Measurements from ENCODE around the gene NHP2. TPM values are rescaled to one million over a fixed set of nuclear protein-coding genes. Genes with fewer than 3 reads are reported as not detected.

Gene NHP2
- polyA plus RNA-seq, 4 donors: 46.5 to 243 (median 80.3) TPM

GRCh38 chr5:178187014-178187413, 33.3 kb upstream of the NHP2 start, which contains the start of gene GMCL2:
Gene GMCL2 (minus strand): TSS chr5:178187371. CDS start chr5:178187299, 72 bp downstream.
- 84 to 93% (median 88%) methylated on average over 23 to 27 of the region's 27 CpGs for WGBS, 3 donors
- FAIRE-seq (no peak), DNase-seq (no peak)
- Histone ChIP-seq H3K27ac (ENCODE audit: low read depth in 1 of 3, low read length in 2 of 3) (no peak within 1 kb of the TSS), H3K27me3 (ENCODE audit: control insufficient read depth in 3 of 3, insufficient read depth in 3 of 3, low read length in 3 of 3) (no peaks in the 10 kb centered on the region), H3K4me3 (ENCODE audit: low read depth in 1 of 3, low read length in 3 of 3) (no peak within 1 kb of the TSS), H3K9me3 (ENCODE audit: control insufficient read depth in 2 of 2, insufficient read depth in 1 of 2, low read depth in 1 of 2, low read length in 1 of 2) (no peaks in the 10 kb centered on the region), H3K4me1 (ENCODE audit: control insufficient read depth in 3 of 3, insufficient read depth in 2 of 3, low read depth in 1 of 3, low read length in 2 of 3) (no peaks in the 10 kb centered on the region), H3K36me3 (ENCODE audit: control insufficient read depth in 3 of 3, insufficient read depth in 2 of 3, low read depth in 1 of 3, low read length in 3 of 3) (no peaks in the 10 kb centered on the region)

DNA sequence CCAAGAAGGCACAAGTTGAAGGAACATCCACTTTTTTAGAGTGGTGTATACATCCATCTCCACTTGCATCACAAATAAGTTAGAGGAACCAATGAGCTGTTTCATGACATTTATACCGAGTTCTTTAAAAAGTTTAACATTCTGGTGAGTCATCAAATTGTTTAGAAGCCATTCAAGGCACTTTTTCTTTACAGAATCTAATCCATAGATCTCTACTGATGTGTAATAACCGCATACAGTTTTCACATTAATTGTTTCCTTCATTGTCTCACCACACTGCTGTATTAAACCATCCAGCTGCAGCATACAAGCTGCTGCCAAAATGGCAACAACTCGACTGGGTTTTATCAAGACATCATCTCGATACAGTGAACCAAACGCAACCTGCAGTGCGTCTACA, 32.7 kb upstream of the NHP2 start:
- no peak overlapping the region for H3K27ac ChIP-seq (ENCODE audit: low read depth in 1 of 3, low read length in 2 of 3)
- H3K9me3 ChIP-seq (ENCODE audit: control insufficient read depth in 2 of 2, insufficient read depth in 1 of 2, low read depth in 1 of 2, low read length in 1 of 2): no peaks in the 10 kb centered on the region
- no peaks in the 10 kb centered on the region for H3K27me3 ChIP-seq (ENCODE audit: control insufficient read depth in 3 of 3, insufficient read depth in 3 of 3, low read length in 3 of 3)
- 58 to 64% (median 58%) methylated on average over 6 of the region's 6 CpGs for WGBS, 3 donors
- no peaks in the 10 kb centered on the region for H3K36me3 ChIP-seq (ENCODE audit: control insufficient read depth in 3 of 3, insufficient read depth in 2 of 3, low read depth in 1 of 3, low read length in 3 of 3)
- no peak overlapping the region for H3K4me3 ChIP-seq (ENCODE audit: low read depth in 1 of 3, low read length in 3 of 3)
- no peak for FAIRE-seq
- no peak for DNase-seq
- no peaks in the 10 kb centered on the region for H3K4me1 ChIP-seq (ENCODE audit: control insufficient read depth in 3 of 3, insufficient read depth in 2 of 3, low read depth in 1 of 3, low read length in 2 of 3)

- no peaks in the 10 kb centered on the region for H3K9me3 ChIP-seq (ENCODE audit: control insufficient read depth in 2 of 2, insufficient read depth in 1 of 2, low read depth in 1 of 2, low read length in 1 of 2)
- H3K27ac ChIP-seq (ENCODE audit: low read depth in 1 of 3, low read length in 2 of 3): no peak overlapping the region
- FAIRE-seq: no peak
- H3K4me3 ChIP-seq (ENCODE audit: low read depth in 1 of 3, low read length in 3 of 3): no peak overlapping the region
- H3K27me3 ChIP-seq (ENCODE audit: control insufficient read depth in 3 of 3, insufficient read depth in 3 of 3, low read length in 3 of 3): no peaks in the 10 kb centered on the region
- no peaks in the 10 kb centered on the region for H3K4me1 ChIP-seq (ENCODE audit: control insufficient read depth in 3 of 3, insufficient read depth in 2 of 3, low read depth in 1 of 3, low read length in 2 of 3)
- H3K36me3 ChIP-seq (ENCODE audit: control insufficient read depth in 3 of 3, insufficient read depth in 2 of 3, low read depth in 1 of 3, low read length in 3 of 3): no peaks in the 10 kb centered on the region
- WGBS, 3 donors: 37 to 60% (median 48%) methylated on average over 4 of the region's 4 CpGs
- DNase-seq: no peak
Observed at GRCh38 chr5:178182158-178182876, 28.6 kb upstream of the NHP2 start.

DNA sequence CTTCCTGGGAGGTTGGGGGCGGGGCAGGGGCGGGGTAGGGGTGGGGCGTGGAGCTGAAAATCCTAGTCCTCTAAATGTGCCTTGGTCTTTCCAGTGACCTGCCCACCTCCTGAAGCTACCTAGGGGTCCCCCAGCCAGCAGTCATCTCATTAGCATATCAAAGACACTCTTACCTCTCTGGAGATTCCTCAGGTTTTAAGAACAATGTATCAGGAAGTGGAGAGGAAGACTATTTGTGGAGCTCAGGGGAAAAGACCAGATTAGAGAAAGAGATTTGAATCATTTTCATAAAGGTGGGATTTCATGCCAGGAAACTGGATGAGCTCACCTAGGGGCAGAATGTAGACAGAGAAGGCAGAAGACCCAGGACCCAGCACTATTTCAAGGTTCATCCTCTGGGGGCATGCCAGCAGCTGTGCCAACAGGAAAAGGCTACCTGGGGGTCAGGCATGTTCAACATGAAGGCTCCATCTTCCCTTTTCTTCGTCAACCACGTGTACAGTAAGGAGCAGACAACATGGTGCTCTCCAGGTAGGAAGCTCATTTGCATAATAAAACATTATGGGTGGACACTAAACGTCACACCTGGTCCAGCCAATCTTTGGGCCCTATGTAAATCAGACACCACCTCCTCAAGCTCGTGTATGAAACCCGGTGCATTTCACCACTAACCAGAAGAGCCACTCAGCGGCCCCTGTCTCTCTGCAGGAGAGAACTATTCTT, 26.6 kb upstream of the NHP2 start:
- WGBS, 3 donors: 40 to 53% (median 42%) methylated on average over 9 of the region's 9 CpGs
- no peak overlapping the region for H3K4me3 ChIP-seq (ENCODE audit: low read depth in 1 of 3, low read length in 3 of 3)
- H3K36me3 ChIP-seq (ENCODE audit: control insufficient read depth in 3 of 3, insufficient read depth in 2 of 3, low read depth in 1 of 3, low read length in 3 of 3): no peaks in the 10 kb centered on the region
- H3K27ac ChIP-seq (ENCODE audit: low read depth in 1 of 3, low read length in 2 of 3): no peak overlapping the region
- no peaks in the 10 kb centered on the region for H3K4me1 ChIP-seq (ENCODE audit: control insufficient read depth in 3 of 3, insufficient read depth in 2 of 3, low read depth in 1 of 3, low read length in 2 of 3)
- FAIRE-seq (no peak), DNase-seq (no peak)
- no peaks in the 10 kb centered on the region for H3K9me3 ChIP-seq (ENCODE audit: control insufficient read depth in 2 of 2, insufficient read depth in 1 of 2, low read depth in 1 of 2, low read length in 1 of 2)
- no peaks in the 10 kb centered on the region for H3K27me3 ChIP-seq (ENCODE audit: control insufficient read depth in 3 of 3, insufficient read depth in 3 of 3, low read length in 3 of 3)

DNA sequence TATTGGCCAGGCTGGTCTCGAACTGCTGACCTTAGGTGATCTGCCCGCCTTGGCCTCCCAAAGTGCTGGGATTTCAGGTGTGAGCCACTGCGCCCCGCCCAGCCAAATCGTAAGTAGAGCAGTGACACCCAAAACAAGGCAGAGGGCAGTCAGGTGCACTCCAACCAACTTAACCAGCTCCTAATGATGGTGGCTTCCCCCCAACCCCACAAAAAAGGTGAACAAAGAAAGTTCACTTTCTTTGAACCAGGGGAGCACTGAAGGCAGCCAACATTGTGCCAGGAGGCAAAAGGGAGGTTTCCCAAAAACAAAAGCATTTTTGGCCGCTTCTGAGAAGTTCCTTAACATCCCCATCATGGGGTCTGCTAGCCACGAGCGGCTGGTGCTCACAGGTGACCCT, 23.9 kb upstream of the NHP2 start:
- no peak for FAIRE-seq
- Histone ChIP-seq H3K27ac (ENCODE audit: low read depth in 1 of 3, low read length in 2 of 3) (no peak overlapping the region), H3K9me3 (ENCODE audit: control insufficient read depth in 2 of 2, insufficient read depth in 1 of 2, low read depth in 1 of 2, low read length in 1 of 2) (no peaks in the 10 kb centered on the region), H3K36me3 (ENCODE audit: control insufficient read depth in 3 of 3, insufficient read depth in 2 of 3, low read depth in 1 of 3, low read length in 3 of 3) (no peaks in the 10 kb centered on the region), H3K4me3 (ENCODE audit: low read depth in 1 of 3, low read length in 3 of 3) (no peak overlapping the region), H3K4me1 (ENCODE audit: control insufficient read depth in 3 of 3, insufficient read depth in 2 of 3, low read depth in 1 of 3, low read length in 2 of 3) (no peaks in the 10 kb centered on the region), H3K27me3 (ENCODE audit: control insufficient read depth in 3 of 3, insufficient read depth in 3 of 3, low read length in 3 of 3) (no peaks in the 10 kb centered on the region)
- DNase-seq: no peak
- 68 to 82% (median 77%) methylated on average over 8 of the region's 8 CpGs for WGBS, 3 donors

- DNase-seq (no peak), FAIRE-seq (no peak)
- no peaks in the 10 kb centered on the region for H3K36me3 ChIP-seq (ENCODE audit: control insufficient read depth in 3 of 3, insufficient read depth in 2 of 3, low read depth in 1 of 3, low read length in 3 of 3)
- H3K27ac ChIP-seq (ENCODE audit: low read depth in 1 of 3, low read length in 2 of 3): no peak overlapping the region
- no peak overlapping the region for H3K4me3 ChIP-seq (ENCODE audit: low read depth in 1 of 3, low read length in 3 of 3)
- no peaks in the 10 kb centered on the region for H3K27me3 ChIP-seq (ENCODE audit: control insufficient read depth in 3 of 3, insufficient read depth in 3 of 3, low read length in 3 of 3)
- 76 to 81% (median 81%) methylated on average over 6 of the region's 6 CpGs for WGBS, 3 donors
- no peaks in the 10 kb centered on the region for H3K4me1 ChIP-seq (ENCODE audit: control insufficient read depth in 3 of 3, insufficient read depth in 2 of 3, low read depth in 1 of 3, low read length in 2 of 3)
- H3K9me3 ChIP-seq (ENCODE audit: control insufficient read depth in 2 of 2, insufficient read depth in 1 of 2, low read depth in 1 of 2, low read length in 1 of 2): no peaks in the 10 kb centered on the region
Observed at GRCh38 chr5:178176791-178177190, 23.1 kb upstream of the NHP2 start.

DNA sequence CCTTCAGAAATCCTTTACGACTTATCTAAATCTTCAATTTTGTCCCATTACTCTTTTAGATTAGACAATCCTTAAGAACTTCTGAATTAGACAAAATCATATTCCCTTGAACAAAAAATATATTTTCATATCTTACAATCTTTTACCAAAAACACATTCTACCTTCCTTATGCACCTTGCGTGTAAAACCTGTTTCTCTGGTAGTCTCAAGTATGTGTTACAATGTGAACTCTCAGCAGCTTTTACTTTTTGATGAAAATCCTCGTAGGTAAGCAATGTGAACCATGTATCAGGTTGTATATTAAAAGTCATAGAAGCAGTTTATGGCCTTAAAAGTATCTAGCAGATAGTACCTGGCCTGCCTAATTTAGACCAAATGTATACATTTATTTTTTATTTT, 20.8 kb upstream of the NHP2 start:
- Histone ChIP-seq H3K4me3 (ENCODE audit: low read depth in 1 of 3, low read length in 3 of 3) (no peak overlapping the region), H3K36me3 (ENCODE audit: control insufficient read depth in 3 of 3, insufficient read depth in 2 of 3, low read depth in 1 of 3, low read length in 3 of 3) (no peaks in the 10 kb centered on the region), H3K27me3 (ENCODE audit: control insufficient read depth in 3 of 3, insufficient read depth in 3 of 3, low read length in 3 of 3) (no peaks in the 10 kb centered on the region), H3K27ac (ENCODE audit: low read depth in 1 of 3, low read length in 2 of 3) (no peak overlapping the region), H3K9me3 (ENCODE audit: control insufficient read depth in 2 of 2, insufficient read depth in 1 of 2, low read depth in 1 of 2, low read length in 1 of 2) (no peaks in the 10 kb centered on the region), H3K4me1 (ENCODE audit: control insufficient read depth in 3 of 3, insufficient read depth in 2 of 3, low read depth in 1 of 3, low read length in 2 of 3) (no peaks in the 10 kb centered on the region)
- WGBS, 3 donors: 87 to 89% (median 88%) methylated on average over 3 of the region's 3 CpGs
- FAIRE-seq (no peak), DNase-seq (no peak)

- DNase-seq: no peak
- Histone ChIP-seq H3K9me3 (ENCODE audit: control insufficient read depth in 2 of 2, insufficient read depth in 1 of 2, low read depth in 1 of 2, low read length in 1 of 2) (no peaks in the 10 kb centered on the region), H3K27ac (ENCODE audit: low read depth in 1 of 3, low read length in 2 of 3) (no peak overlapping the region), H3K36me3 (ENCODE audit: control insufficient read depth in 3 of 3, insufficient read depth in 2 of 3, low read depth in 1 of 3, low read length in 3 of 3) (no peaks in the 10 kb centered on the region), H3K4me1 (ENCODE audit: control insufficient read depth in 3 of 3, insufficient read depth in 2 of 3, low read depth in 1 of 3, low read length in 2 of 3) (no peaks in the 10 kb centered on the region), H3K27me3 (ENCODE audit: control insufficient read depth in 3 of 3, insufficient read depth in 3 of 3, low read length in 3 of 3) (peaks cover 0 to 10% (median 0%) of the 10 kb centered on the region in 3 donors), H3K4me3 (ENCODE audit: low read depth in 1 of 3, low read length in 3 of 3) (no peak overlapping the region)
- WGBS, 3 donors: 81 to 90% (median 86%) methylated on average over 2 of the region's 2 CpGs
- FAIRE-seq: no peak
Observed at GRCh38 chr5:178170455-178170854, 16.8 kb upstream of the NHP2 start.

Data from small intestine (tissue), 7 donors.